HepG2 (cell line): ENCODE data around the gene HSD3B7. TPM values are rescaled to one million over a fixed set of nuclear protein-coding genes. Genes with fewer than 3 reads are reported as not detected.

ENCODE experiments used
- HOXA3 ChIP-seq: sonication (generic); formaldehyde crosslinking; IDR thresholded peaks from 2 replicates; pipeline ENCODE4 v1.5.0; 2020; ENCODE audit warnings: missing genetic modification reagents
- IRF2 ChIP-seq: IDR thresholded peaks from 2 replicates; pipeline ENCODE4 v1.6.1; 2018; ENCODE audit warnings: missing genetic modification reagents, missing compliant biosample characterization
- KDM2A ChIP-seq: sonication (generic); formaldehyde crosslinking; IDR thresholded peaks from 2 replicates; pipeline ENCODE4 v1.4.0; 2020; ENCODE audit warnings: low read depth, missing genetic modification reagents, borderline replicate concordance
- MBD4 ChIP-seq: IDR thresholded peaks from 2 replicates; pipeline ENCODE4 v1.6.1; 2012; ENCODE audit warnings: low read length, inconsistent platforms, borderline replicate concordance
- MBNL3 ChIP-seq: fragments of 250-450 bp; sonication (Bioruptor Pico); conservative IDR thresholded peaks from 2 replicates; pipeline ENCODE4 v1.8.0; 2022; ENCODE audit warnings: mild to moderate bottlenecking, inconsistent platforms
- MZF1 ChIP-seq: sonication (generic); formaldehyde crosslinking; IDR thresholded peaks from 2 replicates; pipeline ENCODE4 v1.8.1; 2023; ENCODE audit warnings: mild to moderate bottlenecking, missing genetic modification reagents, borderline replicate concordance
- NPAS2 ChIP-seq: sonication (generic); formaldehyde crosslinking; IDR thresholded peaks from 2 replicates; pipeline ENCODE4 v1.8.0; 2022; ENCODE audit warnings: mild to moderate bottlenecking, missing genetic modification reagents, borderline replicate concordance
- ZMAT3 ChIP-seq: sonication (generic); formaldehyde crosslinking; conservative IDR thresholded peaks from 2 replicates; pipeline ENCODE4 v1.7.0; 2021; ENCODE audit warnings: missing genetic modification reagents
- ZNF136 ChIP-seq: sonication (generic); formaldehyde crosslinking; IDR thresholded peaks from 2 replicates; pipeline ENCODE4 v1.8.1; 2022; ENCODE audit warnings: low read depth, mild to moderate bottlenecking, moderate library complexity, missing genetic modification reagents
- ZNF264 ChIP-seq: sonication (generic); formaldehyde crosslinking; IDR thresholded peaks from 2 replicates; pipeline ENCODE4 v1.4.0; 2020; ENCODE audit warnings: missing genetic modification reagents
- ZNF317 ChIP-seq: sonication (generic); formaldehyde crosslinking; IDR thresholded peaks from 2 replicates; pipeline ENCODE4 v1.5.0; 2020; ENCODE audit warnings: mild to moderate bottlenecking, missing genetic modification reagents
- ZNF550 ChIP-seq: sonication (generic); formaldehyde crosslinking; IDR thresholded peaks from 2 replicates; pipeline ENCODE4 v1.4.0; 2020; ENCODE audit warnings: mild to moderate bottlenecking, missing genetic modification reagents, borderline replicate concordance
- ZNF563 ChIP-seq: sonication (generic); formaldehyde crosslinking; IDR thresholded peaks from 2 replicates; pipeline ENCODE4 v1.8.0; 2022; ENCODE audit warnings: mild to moderate bottlenecking, moderate library complexity, missing genetic modification reagents
- polyA plus RNA-seq, 8 experiments: library from polyadenylated mRNA; depleted of rRNA in 3 of 8; stranded (reverse) in 7 of 8; unstranded in 1 of 8; fragments of >200 nt; fragmentation: Illumina TruSeq in 4 of 8; extraction: Trizol in 4 of 8; gene quantifications; 2 replicates each; pipeline versions ENCODE4 v1.2.1 to v1.2.3, GENCODE V29; 2011 to 2016; ENCODE audit warnings: low read depth in 4 of 8, missing spikeins in 1 of 8, mixed read lengths in 1 of 8; ENCODE audit not compliant: insufficient read depth in 1 of 8
- total RNA-seq, 5 experiments: library from RNA; depleted of rRNA; stranded (reverse); fragments of >200 nt; fragmentation: Illumina TruSeq; extraction: Trizol; gene quantifications; 2 replicates each; pipeline ENCODE4 v1.2.3, GENCODE V29; 2016; ENCODE audit warnings: low read depth in 1 of 5
- TF ChIP-seq, protein P1 (sequence below), 2 experiments: fragments of 450-650 bp in 1 of 2; sonication (generic) in 1 of 2; formaldehyde crosslinking; IDR thresholded peaks; 2 replicates each; pipeline versions ENCODE4 v1.5.0 to v1.8.0; 2020 to 2022; ENCODE audit warnings: mild to moderate bottlenecking in 1 of 2, missing genetic modification reagents in 1 of 2
- TF ChIP-seq, protein P2 (sequence below): sonication (generic); formaldehyde crosslinking; IDR thresholded peaks from 2 replicates; pipeline ENCODE4 v1.4.0; 2020; ENCODE audit warnings: missing genetic modification reagents
- TF ChIP-seq, protein P3 (sequence below): sonication (generic); formaldehyde crosslinking; IDR thresholded peaks from 2 replicates; pipeline ENCODE4 v1.5.0; 2020; ENCODE audit warnings: mild to moderate bottlenecking, low read depth, missing genetic modification reagents, borderline replicate concordance
- TF ChIP-seq, protein P4 (sequence below): sonication (generic); formaldehyde crosslinking; IDR thresholded peaks from 2 replicates; pipeline ENCODE4 v1.9.0; 2021; ENCODE audit warnings: missing genetic modification reagents, borderline replicate concordance
- TF ChIP-seq, protein P5 (sequence below): sonication (generic); formaldehyde crosslinking; IDR thresholded peaks from 2 replicates; pipeline ENCODE4 v1.5.1; 2020; ENCODE audit warnings: mild to moderate bottlenecking, missing genetic modification reagents, borderline replicate concordance

The HSD3B7 gene
- total and polyA plus RNA-seq, 2 of the 13 experiments (the other 11 are each of a cell fraction or from before 2014, with no cell fraction given) = 32.9 to 69.7 TPM

DNA sequence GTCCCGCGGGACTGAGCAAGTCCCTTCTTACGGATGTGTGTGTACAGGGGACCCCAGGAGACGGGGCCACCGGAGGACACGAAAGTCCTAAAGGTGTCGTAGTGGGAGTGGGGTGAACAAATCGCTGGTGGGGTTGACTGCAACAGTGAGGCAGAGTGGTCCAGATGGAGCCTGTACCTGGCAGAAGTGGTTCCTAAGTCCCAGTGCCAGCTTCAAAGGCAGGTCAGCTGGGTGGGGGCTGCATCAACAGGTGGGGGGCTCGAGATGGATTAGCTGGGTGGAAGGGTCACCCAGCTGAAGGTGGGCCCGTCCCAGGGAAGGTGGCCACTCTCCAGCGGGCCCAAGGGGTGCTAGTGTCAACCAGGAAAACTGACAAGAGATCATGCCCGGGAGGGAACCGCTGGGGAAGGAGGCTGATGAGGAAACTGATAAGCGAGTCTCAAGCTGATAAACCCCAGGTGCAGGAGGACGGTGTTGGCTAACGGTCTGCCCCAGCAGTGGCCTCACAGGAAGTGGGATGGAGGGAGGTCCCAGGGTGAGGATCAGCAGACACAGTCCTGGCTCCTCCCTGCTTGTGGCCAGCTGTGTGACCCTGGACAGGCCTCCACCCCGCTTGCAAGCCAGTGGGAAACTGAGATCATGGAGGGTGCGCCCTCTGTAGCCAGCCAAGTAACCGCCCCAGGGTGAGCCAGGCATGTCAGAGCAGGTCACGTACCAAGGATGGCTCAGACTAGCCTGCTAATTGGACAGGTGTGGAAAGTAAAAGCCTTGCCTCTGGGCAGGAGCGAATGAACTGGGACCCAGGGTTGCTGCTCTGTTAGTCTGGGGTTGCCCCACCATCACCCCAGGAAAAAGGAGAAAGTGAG is 35.1 kb upstream of the HSD3B7 start (continued):
- no peak for TF ChIP-seq MBNL3 (CRISPR knock-in tag)
- TF ChIP-seq, protein P1, sequence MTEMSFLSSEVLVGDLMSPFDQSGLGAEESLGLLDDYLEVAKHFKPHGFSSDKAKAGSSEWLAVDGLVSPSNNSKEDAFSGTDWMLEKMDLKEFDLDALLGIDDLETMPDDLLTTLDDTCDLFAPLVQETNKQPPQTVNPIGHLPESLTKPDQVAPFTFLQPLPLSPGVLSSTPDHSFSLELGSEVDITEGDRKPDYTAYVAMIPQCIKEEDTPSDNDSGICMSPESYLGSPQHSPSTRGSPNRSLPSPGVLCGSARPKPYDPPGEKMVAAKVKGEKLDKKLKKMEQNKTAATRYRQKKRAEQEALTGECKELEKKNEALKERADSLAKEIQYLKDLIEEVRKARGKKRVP (CRISPR knock-in tag; IDR thresholded peaks at IDR 0.05) = no peak; a peak in 1 of 4 replicates
- peak; percentile 92 for TF ChIP-seq IRF2 (CRISPR knock-in tag)
- peak; percentile 77; the same call in 1 of the 2 replicates for TF ChIP-seq ZNF317 (CRISPR knock-in tag)
- TF ChIP-seq MZF1 = no peak
- TF ChIP-seq ZNF136 = peak; percentile 75; the same call in 1 of the 2 replicates
- TF ChIP-seq, protein P2, sequence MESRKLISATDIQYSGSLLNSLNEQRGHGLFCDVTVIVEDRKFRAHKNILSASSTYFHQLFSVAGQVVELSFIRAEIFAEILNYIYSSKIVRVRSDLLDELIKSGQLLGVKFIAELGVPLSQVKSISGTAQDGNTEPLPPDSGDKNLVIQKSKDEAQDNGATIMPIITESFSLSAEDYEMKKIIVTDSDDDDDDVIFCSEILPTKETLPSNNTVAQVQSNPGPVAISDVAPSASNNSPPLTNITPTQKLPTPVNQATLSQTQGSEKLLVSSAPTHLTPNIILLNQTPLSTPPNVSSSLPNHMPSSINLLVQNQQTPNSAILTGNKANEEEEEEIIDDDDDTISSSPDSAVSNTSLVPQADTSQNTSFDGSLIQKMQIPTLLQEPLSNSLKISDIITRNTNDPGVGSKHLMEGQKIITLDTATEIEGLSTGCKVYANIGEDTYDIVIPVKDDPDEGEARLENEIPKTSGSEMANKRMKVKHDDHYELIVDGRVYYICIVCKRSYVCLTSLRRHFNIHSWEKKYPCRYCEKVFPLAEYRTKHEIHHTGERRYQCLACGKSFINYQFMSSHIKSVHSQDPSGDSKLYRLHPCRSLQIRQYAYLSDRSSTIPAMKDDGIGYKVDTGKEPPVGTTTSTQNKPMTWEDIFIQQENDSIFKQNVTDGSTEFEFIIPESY (CRISPR knock-in tag) = 0 out of 2 replicates have a peak, but pooled peaks have one; percentile 37
- TF ChIP-seq, protein P3, sequence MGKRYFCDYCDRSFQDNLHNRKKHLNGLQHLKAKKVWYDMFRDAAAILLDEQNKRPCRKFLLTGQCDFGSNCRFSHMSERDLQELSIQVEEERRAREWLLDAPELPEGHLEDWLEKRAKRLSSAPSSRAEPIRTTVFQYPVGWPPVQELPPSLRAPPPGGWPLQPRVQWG = no peak
- TF ChIP-seq ZMAT3 (CRISPR knock-in tag) = no peak; the same call in 1 of the 2 replicates
- TF ChIP-seq, protein P4, sequence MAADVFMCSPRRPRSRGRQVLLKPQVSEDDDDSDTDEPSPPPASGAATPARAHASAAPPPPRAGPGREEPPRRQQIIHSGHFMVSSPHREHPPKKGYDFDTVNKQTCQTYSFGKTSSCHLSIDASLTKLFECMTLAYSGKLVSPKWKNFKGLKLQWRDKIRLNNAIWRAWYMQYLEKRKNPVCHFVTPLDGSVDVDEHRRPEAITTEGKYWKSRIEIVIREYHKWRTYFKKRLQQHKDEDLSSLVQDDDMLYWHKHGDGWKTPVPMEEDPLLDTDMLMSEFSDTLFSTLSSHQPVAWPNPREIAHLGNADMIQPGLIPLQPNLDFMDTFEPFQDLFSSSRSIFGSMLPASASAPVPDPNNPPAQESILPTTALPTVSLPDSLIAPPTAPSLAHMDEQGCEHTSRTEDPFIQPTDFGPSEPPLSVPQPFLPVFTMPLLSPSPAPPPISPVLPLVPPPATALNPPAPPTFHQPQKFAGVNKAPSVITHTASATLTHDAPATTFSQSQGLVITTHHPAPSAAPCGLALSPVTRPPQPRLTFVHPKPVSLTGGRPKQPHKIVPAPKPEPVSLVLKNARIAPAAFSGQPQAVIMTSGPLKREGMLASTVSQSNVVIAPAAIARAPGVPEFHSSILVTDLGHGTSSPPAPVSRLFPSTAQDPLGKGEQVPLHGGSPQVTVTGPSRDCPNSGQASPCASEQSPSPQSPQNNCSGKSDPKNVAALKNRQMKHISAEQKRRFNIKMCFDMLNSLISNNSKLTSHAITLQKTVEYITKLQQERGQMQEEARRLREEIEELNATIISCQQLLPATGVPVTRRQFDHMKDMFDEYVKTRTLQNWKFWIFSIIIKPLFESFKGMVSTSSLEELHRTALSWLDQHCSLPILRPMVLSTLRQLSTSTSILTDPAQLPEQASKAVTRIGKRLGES (CRISPR knock-in tag) = no peak
- TF ChIP-seq, protein P5, sequence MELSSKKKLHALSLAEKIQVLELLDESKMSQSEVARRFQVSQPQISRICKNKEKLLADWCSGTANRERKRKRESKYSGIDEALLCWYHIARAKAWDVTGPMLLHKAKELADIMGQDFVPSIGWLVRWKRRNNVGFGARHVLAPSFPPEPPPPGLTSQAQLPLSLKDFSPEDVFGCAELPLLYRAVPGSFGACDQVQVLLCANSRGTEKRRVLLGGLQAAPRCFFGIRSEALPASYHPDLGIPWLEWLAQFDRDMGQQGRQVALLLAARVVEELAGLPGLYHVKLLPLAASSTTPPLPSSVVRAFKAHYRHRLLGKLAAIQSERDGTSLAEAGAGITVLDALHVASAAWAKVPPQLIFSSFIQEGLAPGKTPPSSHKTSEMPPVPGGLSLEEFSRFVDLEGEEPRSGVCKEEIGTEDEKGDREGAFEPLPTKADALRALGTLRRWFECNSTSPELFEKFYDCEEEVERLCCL (CRISPR knock-in tag) = no peak; the same call in 1 of the 2 replicates
- TF ChIP-seq NPAS2 = 0 out of 2 replicates have a peak, but pooled peaks have one; percentile 25
- peak; percentile 86 for TF ChIP-seq HOXA3 (CRISPR knock-in tag)
- TF ChIP-seq MBD4 = no peak
- no peak for TF ChIP-seq ZNF550 (CRISPR knock-in tag)
- no peak; the same call in 1 of the 2 replicates for TF ChIP-seq ZNF563 (CRISPR knock-in tag)
- TF ChIP-seq KDM2A (CRISPR knock-in tag) = peak; percentile 98
- TF ChIP-seq ZNF264 (CRISPR knock-in tag) = 0 out of 2 replicates have a peak, but pooled peaks have one; percentile 63
